Kasumi-1 (cell line): ENCODE results near the gene ARV1.
A peak's percentile ranks its signal among the peaks of the same experiment; 100 is the strongest.

Experiments
- DNase-seq, 2 experiments: peaks; one replicate each; lab custom pipeline; 2025; lab: John Stamatoyannopoulos, UW

Gene ARV1

GRCh38 chr1:230978491-230979388 is at the start of gene ARV1, which contains the start of gene TTC13:
ARV1 (plus strand) TSS chr1:230979094; CDS start chr1:230979106, 12 bp downstream.
TTC13 (minus strand) TSS chr1:230978861; CDS start chr1:230978830, 31 bp downstream.
- peak; percentile 98 for DNase-seq

- DNase-seq: no peak
Measured at GRCh38 chr1:230930986-230931385, 47.9 kb upstream of the ARV1 start.

- no peak for DNase-seq
Measured at GRCh38 chr1:230935852-230936251, 43.0 kb upstream of the ARV1 start.

- no peak for DNase-seq
Measured at GRCh38 chr1:230936475-230936874, 42.4 kb upstream of the ARV1 start.

GRCh38 chr1:230937371-230937770 is 41.5 kb upstream of the ARV1 start:
- DNase-seq: no peak

- no peak for DNase-seq
Measured at GRCh38 chr1:230938924-230939368, 39.9 kb upstream of the ARV1 start.

GRCh38 chr1:230939806-230940489 is 38.9 kb upstream of the ARV1 start:
- DNase-seq: no peak

- no peak for DNase-seq
Measured at GRCh38 chr1:230940848-230941247, 38.0 kb upstream of the ARV1 start.

- DNase-seq: no peak
Measured at GRCh38 chr1:230943048-230943593, 35.8 kb upstream of the ARV1 start.

- DNase-seq: no peak
Measured at GRCh38 chr1:230948301-230948700, 30.6 kb upstream of the ARV1 start.

- DNase-seq: no peak
Measured at GRCh38 chr1:230948903-230949302, 30.0 kb upstream of the ARV1 start.

- no peak for DNase-seq
Measured at GRCh38 chr1:230950404-230950803, 28.5 kb upstream of the ARV1 start.

- no peak for DNase-seq
Measured at GRCh38 chr1:230957580-230957989, 21.3 kb upstream of the ARV1 start.

- no peak for DNase-seq
Measured at GRCh38 chr1:230958370-230958769, 20.5 kb upstream of the ARV1 start.

- DNase-seq: no peak
Measured at GRCh38 chr1:230964896-230965295, 14.0 kb upstream of the ARV1 start.

GRCh38 chr1:230965535-230965934 is 13.4 kb upstream of the ARV1 start:
- DNase-seq: no peak

- no peak for DNase-seq
Measured at GRCh38 chr1:230966358-230966873, 12.5 kb upstream of the ARV1 start.

GRCh38 chr1:230970432-230970831 is 8.5 kb upstream of the ARV1 start:
- DNase-seq: no peak

GRCh38 chr1:230971771-230972170 is 7.1 kb upstream of the ARV1 start:
- no peak for DNase-seq

GRCh38 chr1:230972855-230973271 is 6.0 kb upstream of the ARV1 start:
- DNase-seq: peak; percentile 75 to 85

- DNase-seq: no peak
Measured at GRCh38 chr1:230975636-230976035, 3.3 kb upstream of the ARV1 start.

GRCh38 chr1:230976360-230976759 is 2.5 kb upstream of the ARV1 start:
- DNase-seq: no peak
